Smooth muscle cell (in vitro differentiated cells): Measurements from ENCODE around the gene TTLL3. TPM values are rescaled to one million over a fixed set of nuclear protein-coding genes. Genes with fewer than 3 reads are reported as not detected.

Experiments used
- DNase-seq: peaks from one replicate; lab custom pipeline; 2025; ENCODE audit not compliant: unreplicated experiment; lab: John Stamatoyannopoulos, UW
- H2AFZ ChIP-seq: fragments of 200-600 bp; sonication (generic); 2 replicates; pipeline ENCODE4 v1.6.0; 2016; ENCODE audit warnings: antibody characterized with exemption, low read depth, mild to moderate bottlenecking
- H3F3A ChIP-seq: fragments of 200-600 bp; sonication (generic); 2 replicates; pipeline ENCODE4 v1.6.0; 2017; ENCODE audit warnings: antibody characterized with exemption, low read depth
- H3K27ac ChIP-seq: fragments of 200-600 bp; sonication (generic); 2 replicates; pipeline ENCODE4 v1.5.1; 2016; ENCODE audit warnings: low read depth, mild to moderate bottlenecking
- H3K27me3 ChIP-seq: fragments of 200-600 bp; sonication (generic); 2 replicates; pipeline ENCODE4 v1.6.1; 2016; ENCODE audit warnings: low read depth, mild to moderate bottlenecking
- H3K36me3 ChIP-seq: fragments of 200-600 bp; sonication (generic); 2 replicates; pipeline ENCODE4 v1.5.1; 2016; ENCODE audit warnings: low read depth
- H3K4me1 ChIP-seq: fragments of 200-600 bp; sonication (generic); 2 replicates; pipeline ENCODE4 v1.5.1; 2016; ENCODE audit warnings: low read depth
- H3K4me2 ChIP-seq: fragments of 200-600 bp; sonication (generic); 2 replicates; pipeline ENCODE4 v1.6.0; 2016; ENCODE audit warnings: mild to moderate bottlenecking
- H3K4me3 ChIP-seq: fragments of 200-600 bp; sonication (generic); 2 replicates; pipeline ENCODE4 v1.5.1; 2016; ENCODE audit warnings: mild to moderate bottlenecking
- H3K79me2 ChIP-seq: fragments of 200-600 bp; sonication (generic); 2 replicates; pipeline ENCODE4 v1.6.0; 2016; ENCODE audit warnings: low read depth, mild to moderate bottlenecking
- H3K9ac ChIP-seq: fragments of 200-600 bp; sonication (generic); 2 replicates; pipeline ENCODE4 v1.6.0; 2016; ENCODE audit warnings: low read depth
- H3K9me3 ChIP-seq: fragments of 200-600 bp; sonication (generic); replicated peaks from 2 replicates; pipeline ENCODE4 v1.5.1; 2016; ENCODE audit warnings: low read depth
- H4K20me1 ChIP-seq: fragments of 200-600 bp; sonication (generic); 2 replicates; pipeline ENCODE4 v1.6.0; 2016; ENCODE audit warnings: low read depth
- CTCF ChIP-seq: fragments of 200-600 bp; sonication (generic); IDR thresholded peaks from 2 replicates; pipeline ENCODE4 v1.5.1; 2017; ENCODE audit warnings: borderline replicate concordance, mild to moderate bottlenecking, antibody characterized with exemption; ENCODE audit not compliant: insufficient read depth, poor library complexity, severe bottlenecking
- WGBS: methylation state at CpG from one replicate; pipeline ENCODE4 v1.1.7; 2016; ENCODE audit warnings: low lambda C conversion rate; 5-methylcytosine and 5-hydroxymethylcytosine counted together
- polyA plus RNA-seq: library from polyadenylated mRNA; unstranded; fragments of >200 nt; fragmentation: Nextera tagmentation; extraction: Ambion mirVana; gene quantifications from 2 replicates; pipeline ENCODE4 v1.2.1, GENCODE V29; 2016
- total RNA-seq: library from RNA; depleted of rRNA; stranded (reverse); fragments of >200 nt; gene quantifications from 2 replicates; pipeline ENCODE4 v1.2.3, GENCODE V29; 2014

The TTLL3 gene
- total and polyA plus RNA-seq, 2 experiments from 2014 or later = 16.4 to 25.6 TPM

DNA sequence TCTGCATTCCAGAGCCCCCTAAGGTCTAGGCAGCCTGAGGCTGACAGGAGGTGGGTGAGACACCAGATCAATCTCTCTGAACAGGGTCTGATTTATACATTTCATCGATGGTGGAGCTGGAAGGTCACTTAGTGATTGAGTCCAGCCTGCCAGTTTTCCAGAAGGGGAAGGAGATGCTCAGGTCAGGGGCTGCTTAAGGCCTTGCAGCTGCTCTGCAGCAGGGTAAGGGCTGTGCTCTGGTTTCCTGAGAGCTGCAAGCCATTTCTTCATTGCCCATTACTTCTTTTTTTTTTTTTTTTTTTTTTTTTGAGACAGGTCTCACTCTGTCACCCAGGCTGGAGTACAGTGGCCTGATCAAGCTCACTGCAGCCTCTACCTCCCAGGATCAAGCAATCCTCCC, 28.5 kb upstream of the TTLL3 start:
- no peaks in the 10 kb centered on the region for H3F3A ChIP-seq
- H3K9me3 ChIP-seq = no peaks in the 10 kb centered on the region
- no peak overlapping the region for H3K9ac ChIP-seq
- no peak overlapping the region for H3K4me2 ChIP-seq
- DNase-seq = no peak
- peaks cover 2% of the 10 kb centered on the region for H3K36me3 ChIP-seq
- H3K79me2 ChIP-seq = no peaks in the 10 kb centered on the region
- H3K27me3 ChIP-seq = no peaks in the 10 kb centered on the region
- no peak overlapping the region for H2AFZ ChIP-seq
- no peaks in the 10 kb centered on the region for H3K4me1 ChIP-seq
- H3K4me3 ChIP-seq = no peak overlapping the region
- no peak for TF ChIP-seq CTCF
- 94% methylated on average over 1 of the region's 1 CpG for WGBS
- no peak overlapping the region for H3K27ac ChIP-seq
- H4K20me1 ChIP-seq = peaks cover 7% of the 10 kb centered on the region

- no peak for TF ChIP-seq CTCF
- Histone ChIP-seq H3K4me1 (no peaks in the 10 kb centered on the region), H3K79me2 (no peaks in the 10 kb centered on the region), H3K27me3 (no peaks in the 10 kb centered on the region), H3K9ac (no peak overlapping the region), H3K4me2 (no peak overlapping the region), H2AFZ (no peak overlapping the region), H3K27ac (no peak overlapping the region), H3F3A (no peaks in the 10 kb centered on the region), H3K36me3 (peaks cover 2% of the 10 kb centered on the region), H3K9me3 (no peaks in the 10 kb centered on the region), H3K4me3 (no peak overlapping the region), H4K20me1 (peaks cover 7% of the 10 kb centered on the region)
- 82% methylated on average over 3 of the region's 3 CpGs for WGBS
- no peak for DNase-seq
Measured at GRCh38 chr3:9781978-9782603, 28.0 kb upstream of the TTLL3 start.

DNA sequence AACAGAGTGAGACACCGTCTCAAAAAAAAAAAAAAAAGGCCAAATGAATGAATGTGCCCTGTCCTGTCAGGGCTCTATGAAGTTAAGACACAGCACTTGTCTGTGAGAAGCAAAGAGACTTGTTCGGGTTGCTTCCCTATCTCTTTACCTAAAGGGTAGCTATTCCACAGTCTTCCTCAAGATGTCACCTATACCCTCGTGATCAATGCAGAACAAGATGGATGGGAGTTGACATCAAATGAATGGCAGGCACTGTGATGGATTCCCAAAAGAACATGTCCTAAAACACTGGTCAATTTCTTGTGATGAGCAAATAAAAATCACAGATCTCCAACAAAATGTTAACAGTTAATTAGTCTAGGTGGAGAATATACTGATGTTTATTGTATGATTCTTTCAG, 27.3 kb upstream of the TTLL3 start:
- WGBS = 61% methylated on average over 3 of the region's 3 CpGs
- H3K36me3 ChIP-seq = peaks cover 2% of the 10 kb centered on the region
- no peak overlapping the region for H3K4me3 ChIP-seq

More for the DNA sequence above, 27.3 kb upstream of the TTLL3 start:
- Histone ChIP-seq H3F3A (no peaks in the 10 kb centered on the region), H3K27me3 (no peaks in the 10 kb centered on the region), H3K4me2 (no peak overlapping the region), H3K4me1 (no peaks in the 10 kb centered on the region), H3K27ac (no peak overlapping the region), H3K9ac (no peak overlapping the region), H3K9me3 (no peaks in the 10 kb centered on the region), H2AFZ (no peak overlapping the region), H4K20me1 (peaks cover 7% of the 10 kb centered on the region), H3K79me2 (no peaks in the 10 kb centered on the region)
- no peak for TF ChIP-seq CTCF
- no peak for DNase-seq
